Common myeloid progenitor, CD34-positive (primary cell): ENCODE results near the gene ELF1.

Experiments used
- CTCF ChIA-PET: fragments of 350-600 bp; sonication (Branson Sonifier 250); formaldehyde crosslinking; loops from one replicate; lab custom pipeline; 2021; ENCODE audit warnings: antibody characterized with exemption; lab: Charles Lee
- POLR2A ChIA-PET: fragments of 350-600 bp; sonication (Branson Sonifier 250); formaldehyde crosslinking; loops from one replicate; lab custom pipeline; 2021; ENCODE audit warnings: antibody characterized with exemption; lab: Charles Lee
- DNase-seq, 3 donors: peaks; one replicate each; pipeline versions ENCODE4 v3.0.0 to v3.0.0-alpha.2; 2013
- H3K27ac ChIP-seq, 2 experiments: 1 replicate in 1 of 2; 2 replicates in 1 of 2; pipeline ENCODE4 v1.7.0; 2013; ENCODE audit warnings: inconsistent platforms in 2 of 2, low read length in 2 of 2, mild to moderate bottlenecking in 2 of 2, low read depth in 1 of 2, moderate library complexity in 1 of 2; ENCODE audit not compliant: severe bottlenecking in 2 of 2, insufficient read depth in 1 of 2, poor library complexity in 1 of 2
- H3K27me3 ChIP-seq, 5 experiments: replicated peaks in 2 of 5; 1 replicate in 3 of 5; 2 replicates in 2 of 5; pipeline versions ENCODE4 v1.6.1 to v1.7.0; 2013; ENCODE audit warnings: low read length in 4 of 5, mild to moderate bottlenecking in 2 of 5, moderate library complexity in 2 of 5, inconsistent platforms in 1 of 5; ENCODE audit not compliant: insufficient read depth in 5 of 5, control insufficient read depth in 4 of 5
- H3K36me3 ChIP-seq, 4 experiments: 1 replicate in 2 of 4; 2 replicates in 2 of 4; pipeline versions ENCODE4 v1.6.1 to v1.7.0; 2013; ENCODE audit warnings: low read length in 3 of 4, control low read depth in 1 of 4, mild to moderate bottlenecking in 1 of 4; ENCODE audit not compliant: control insufficient read depth in 4 of 4, insufficient read depth in 4 of 4
- H3K4me1 ChIP-seq, 4 experiments: 1 replicate in 3 of 4; 2 replicates in 1 of 4; pipeline versions ENCODE4 v1.6.1 to v1.7.1; 2013; ENCODE audit warnings: low read length in 3 of 4, mild to moderate bottlenecking in 3 of 4, control low read depth in 1 of 4, inconsistent platforms in 1 of 4, moderate library complexity in 1 of 4; ENCODE audit not compliant: control insufficient read depth in 4 of 4, insufficient read depth in 4 of 4; ENCODE audit errors: control extremely low read depth in 1 of 4
- H3K4me3 ChIP-seq, 7 experiments: 1 replicate in 4 of 7; 2 replicates in 3 of 7; pipeline versions ENCODE4 v1.5.1 to v1.7.0; 2013; ENCODE audit warnings: mild to moderate bottlenecking in 7 of 7, low read length in 6 of 7, moderate library complexity in 6 of 7, inconsistent platforms in 2 of 7, low read depth in 2 of 7, control low read depth in 1 of 7; ENCODE audit not compliant: insufficient read depth in 4 of 7, control insufficient read depth in 1 of 7; ENCODE audit errors: extremely low read depth in 1 of 7
- H3K9me3 ChIP-seq, 5 experiments: 1 replicate in 4 of 5; 2 replicates in 1 of 5; pipeline versions ENCODE4 v1.6.1 to v1.7.1; 2013; ENCODE audit warnings: low read length in 4 of 5, mild to moderate bottlenecking in 2 of 5, inconsistent platforms in 1 of 5, low read depth in 1 of 5, moderate library complexity in 1 of 5; ENCODE audit not compliant: control insufficient read depth in 4 of 5, insufficient read depth in 2 of 5; ENCODE audit errors: control extremely low read depth in 1 of 5
- WGBS: methylation state at CpG from one replicate; pipeline ENCODE4 v1.1.5; 2013; ENCODE audit not compliant: insufficient coverage; 5-methylcytosine and 5-hydroxymethylcytosine counted together

ELF1 gene

GRCh38 chr13:40994581-40995230 lies 24.4 kb downstream of the ELF1 start:
- POLR2A ChIA-PET, result no interaction called here
- DNase-seq, result no peak
- no CpG with 5 or more reads among the region's 6 CpGs for WGBS
- no peaks in the 10 kb centered on the region for H3K27me3 ChIP-seq
- no peaks in the 10 kb centered on the region for H3K9me3 ChIP-seq
- no peak overlapping the region for H3K27ac ChIP-seq
- peak overlapping the region in 4 of 7 experiments; percentile 16 to 52 (median 37) for H3K4me3 ChIP-seq
- peaks cover 0 to 40% (median 5%) of the 10 kb centered on the region in 4 experiments for H3K36me3 ChIP-seq
- H3K4me1 ChIP-seq, result peaks cover 35 to 93% (median 71%) of the 10 kb centered on the region in 4 experiments
- CTCF ChIA-PET, result interaction anchor here (1.0 to 1.5 kb wide), 4 partner anchors 9 to 66 kb away, joined by 3 to 5 read pairs (median 4); no protein-coding TSS in a partner anchor

DNA sequence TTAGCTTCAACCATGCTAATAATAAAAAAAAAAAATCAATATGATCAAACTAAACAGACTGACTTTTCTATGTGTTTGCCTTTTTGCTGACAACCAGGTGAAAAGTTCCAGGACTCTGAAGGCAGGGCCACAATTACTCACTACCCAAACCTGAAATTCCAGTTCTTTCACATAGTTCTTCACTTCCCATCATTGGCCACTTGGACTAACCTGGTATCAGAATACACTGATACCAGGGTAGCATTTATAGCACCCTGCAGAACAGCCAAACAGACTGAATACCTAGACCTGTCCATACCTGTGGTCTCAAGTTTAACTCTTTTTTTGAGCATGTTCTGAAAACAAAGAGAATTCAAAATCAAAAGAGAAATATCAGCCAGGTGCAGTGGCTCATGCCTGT lies 25.1 kb downstream of the ELF1 start:
- POLR2A ChIA-PET, result interaction anchor here (0.8 to 1.2 kb wide), 4 partner anchors 9 to 65 kb away, joined by 3 to 5 read pairs (median 3); partner anchors contain the start of gene ELF1
- CTCF ChIA-PET, result interaction anchor here (0.6 to 2.5 kb wide), 9 partner anchors 9 to 65 kb away, joined by 3 to 11 read pairs (median 3); partner anchors contain the start of gene ELF1

GRCh38 chr13:40992678-40993518 lies 26.2 kb downstream of the ELF1 start:
- DNase-seq, result no peak
- Histone ChIP-seq H3K9me3 (no peaks in the 10 kb centered on the region), H3K27ac (peak overlapping the region; percentile 27 to 71), H3K36me3 (peaks cover 0 to 26% (median 4%) of the 10 kb centered on the region in 4 experiments), H3K4me1 (peaks cover 26 to 86% (median 64%) of the 10 kb centered on the region in 4 experiments), H3K4me3 (no peak overlapping the region), H3K27me3 (no peaks in the 10 kb centered on the region)
- POLR2A ChIA-PET, result interaction anchor here (0.7 to 1.2 kb wide), 5 partner anchors 10 to 125 kb away, joined by 3 to 5 read pairs (median 3); partner anchors contain the start of gene ELF1
- WGBS, result 94% methylated on average over 4 of the region's 11 CpGs
- CTCF ChIA-PET, result interaction anchor here (0.7 to 2.5 kb wide), 19 partner anchors 12 to 67 kb away, joined by 3 to 11 read pairs (median 4); partner anchors contain the start of gene ELF1

More for the DNA sequence above, 25.1 kb downstream of the ELF1 start:
- no peaks in the 10 kb centered on the region for H3K9me3 ChIP-seq
- peaks cover 0 to 33% (median 5%) of the 10 kb centered on the region in 4 experiments for H3K36me3 ChIP-seq
- peaks cover 30 to 89% (median 66%) of the 10 kb centered on the region in 4 experiments for H3K4me1 ChIP-seq
- H3K27me3 ChIP-seq, result no peaks in the 10 kb centered on the region
- DNase-seq, result no peak
- H3K27ac ChIP-seq, result peak overlapping the region; percentile 27 to 71
- H3K4me3 ChIP-seq, result peak overlapping the region in 1 of 7 experiments; percentile 9

- peaks cover 43 to 81% (median 60%) of the 10 kb centered on the region in 4 experiments for H3K4me1 ChIP-seq
- CTCF ChIA-PET, result interaction anchor here (0.7 to 2.7 kb wide), 6 partner anchors 9 to 33 kb away, joined by 3 to 12 read pairs (median 4); no protein-coding TSS in a partner anchor
These were observed 31.4 kb downstream of the ELF1 start for GRCh38 chr13:40987606-40988280.

GRCh38 chr13:40986101-40986856 lies 32.8 kb downstream of the ELF1 start:
- no peaks in the 10 kb centered on the region for H3K9me3 ChIP-seq
- H3K4me3 ChIP-seq, result peak overlapping the region in 6 of 7 experiments; percentile 9 to 88 (median 42)
- H3K4me1 ChIP-seq, result peaks cover 45 to 77% (median 58%) of the 10 kb centered on the region in 4 experiments
- no peak for DNase-seq
- peaks cover 0 to 7% (median 0%) of the 10 kb centered on the region in 4 experiments for H3K36me3 ChIP-seq
- ChIA-PET CTCF (interaction anchor here (0.8 to 2.7 kb wide), 11 partner anchors 9 to 197 kb away, joined by 3 to 12 read pairs (median 4); no protein-coding TSS in a partner anchor), POLR2A (no interaction called here)
- WGBS, result 23% methylated on average over 4 of the region's 5 CpGs
- H3K27me3 ChIP-seq, result no peaks in the 10 kb centered on the region
- peak overlapping the region; percentile 98 to 99 for H3K27ac ChIP-seq

More at GRCh38 chr13:40987606-40988280, 31.4 kb downstream of the ELF1 start:
- POLR2A ChIA-PET, result interaction anchor here (0.7 kb wide), 1 partner anchor 24 kb away, joined by 3 read pairs; no protein-coding TSS in a partner anchor
- Histone ChIP-seq H3K36me3 (peaks cover 0 to 10% (median 0%) of the 10 kb centered on the region in 4 experiments), H3K4me3 (no peak overlapping the region), H3K27me3 (no peaks in the 10 kb centered on the region), H3K9me3 (no peaks in the 10 kb centered on the region), H3K27ac (peak overlapping the region in 1 of 2 experiments; percentile 57)
- WGBS, result 100% methylated on average over 1 of the region's 2 CpGs
- DNase-seq, result no peak
